ENCODE data around the gene IPCEF1.
"Not testable (repeated sequence)": the region's sequence is repeated elsewhere in the genome, so short reads cannot be mapped to it uniquely, and the experiment has no call there.

The IPCEF1 gene

GRCh38 chr6:154219250-154219649 lies 137.4 kb downstream of the IPCEF1 start:
- no peak for DNase-seq (ENCODE audit: low read depth, low spot score)

- no peak for DNase-seq (ENCODE audit: low read depth, low spot score)
These were observed 137.8 kb downstream of the IPCEF1 start for GRCh38 chr6:154218787-154219186.

DNA sequence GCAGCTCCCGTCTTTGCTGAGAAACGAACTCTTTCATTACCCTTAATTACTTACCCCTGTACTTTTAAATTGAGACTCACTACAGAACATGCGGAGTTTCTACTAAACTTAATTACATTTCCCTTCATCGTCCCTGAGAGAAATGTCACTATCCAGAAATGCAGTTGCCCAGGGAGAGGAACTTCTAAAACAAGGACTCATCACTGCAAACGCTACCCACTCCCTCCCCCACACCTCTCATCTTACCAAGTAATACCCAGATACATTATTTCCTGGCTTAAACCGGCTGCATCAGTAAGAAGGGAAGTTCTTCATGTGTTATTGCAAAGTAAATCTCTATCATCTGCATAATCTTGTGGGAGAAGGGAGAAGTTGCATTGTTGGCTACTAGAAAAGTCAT lies 138.3 kb downstream of the IPCEF1 start:
- DNase-seq (ENCODE audit: low read depth, low spot score), result no peak

GRCh38 chr6:154213782-154214181 lies 142.8 kb downstream of the IPCEF1 start:
- DNase-seq (ENCODE audit: low read depth, low spot score), result no peak

- DNase-seq (ENCODE audit: low read depth, low spot score), result no peak
These were observed 145.9 kb downstream of the IPCEF1 start for GRCh38 chr6:154210678-154211077.

- no peak for DNase-seq (ENCODE audit: low read depth, low spot score)
These were observed 147.0 kb downstream of the IPCEF1 start for GRCh38 chr6:154209555-154209954.

DNA sequence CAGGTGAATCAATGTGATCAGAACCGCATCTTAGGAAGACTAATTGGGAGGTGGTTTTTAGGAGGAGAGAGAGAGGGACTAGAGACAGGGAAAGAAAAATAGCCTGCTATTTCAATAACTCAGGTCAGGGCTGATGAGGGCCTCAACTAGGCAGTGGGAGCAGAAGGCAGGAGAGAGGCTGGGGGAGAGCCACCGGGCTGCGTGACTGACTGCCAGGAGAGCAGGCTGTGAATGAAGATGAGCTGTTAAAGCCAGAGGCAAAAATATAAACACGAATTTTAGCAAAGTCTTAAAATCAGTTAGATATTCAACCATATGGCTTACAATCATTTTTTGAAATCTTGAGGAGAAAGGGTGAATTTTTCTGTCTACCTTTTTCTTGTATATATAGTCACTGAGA lies 149.6 kb downstream of the IPCEF1 start:
- DNase-seq (ENCODE audit: low read depth, low spot score), result no peak

DNA sequence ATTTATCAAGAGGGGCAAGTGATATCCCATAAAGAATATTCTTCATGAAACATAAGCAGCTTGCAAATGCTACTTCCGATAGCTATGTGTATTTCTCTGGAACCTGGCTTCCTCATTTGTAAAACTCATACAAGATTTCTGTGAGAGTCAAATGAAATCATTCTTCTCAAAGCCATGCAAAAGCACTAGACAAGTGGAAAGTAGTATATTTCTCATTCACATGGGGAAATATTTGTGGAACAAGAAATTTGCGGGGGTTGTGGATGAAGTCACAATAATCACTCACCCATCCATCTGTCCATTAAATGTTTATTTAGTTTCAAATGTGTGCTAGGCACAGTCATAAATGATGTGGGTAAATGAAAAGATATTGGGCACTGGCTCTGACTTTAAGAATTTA lies 150.5 kb downstream of the IPCEF1 start:
- DNase-seq (ENCODE audit: low read depth, low spot score), result no peak

DNA sequence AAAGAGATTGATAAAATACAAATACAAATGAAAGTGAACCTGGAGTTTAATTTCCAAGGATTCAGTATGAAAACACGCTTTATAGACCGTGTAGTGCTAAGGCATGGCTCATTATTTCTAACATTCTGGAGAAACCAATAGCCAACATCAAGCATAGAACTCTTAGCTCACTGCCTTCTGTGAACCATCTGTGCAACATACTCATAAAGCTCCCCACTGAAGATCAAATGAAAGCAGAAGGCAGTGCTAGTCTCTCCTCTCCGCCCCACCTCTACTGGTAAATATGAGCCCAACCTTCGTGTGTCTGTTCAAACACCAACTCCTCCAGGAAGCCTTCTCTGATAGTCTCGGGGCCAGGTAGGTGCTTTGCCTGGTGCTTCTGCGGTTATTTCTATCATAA lies 153.6 kb downstream of the IPCEF1 start:
- DNase-seq (ENCODE audit: low read depth, low spot score), result no peak

DNA sequence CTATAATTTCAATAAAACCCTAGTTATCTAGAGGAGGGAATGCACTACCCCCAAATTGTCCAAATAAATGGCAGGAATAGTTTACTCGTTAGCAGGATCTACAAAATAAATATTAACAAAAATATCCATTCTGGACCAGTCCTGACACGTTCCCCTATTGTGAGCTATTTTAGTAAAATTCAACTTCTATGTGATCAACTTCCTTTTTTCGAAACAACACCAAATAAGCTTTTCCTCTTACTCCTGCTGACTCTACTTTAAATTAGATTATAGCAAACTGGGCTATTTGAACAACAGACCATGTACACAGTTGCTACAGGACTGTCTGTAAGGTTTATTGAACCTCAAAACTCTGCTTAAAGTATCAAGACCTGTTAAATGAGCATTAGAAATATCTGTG lies 154.3 kb downstream of the IPCEF1 start:
- no peak for DNase-seq (ENCODE audit: low read depth, low spot score)

DNA sequence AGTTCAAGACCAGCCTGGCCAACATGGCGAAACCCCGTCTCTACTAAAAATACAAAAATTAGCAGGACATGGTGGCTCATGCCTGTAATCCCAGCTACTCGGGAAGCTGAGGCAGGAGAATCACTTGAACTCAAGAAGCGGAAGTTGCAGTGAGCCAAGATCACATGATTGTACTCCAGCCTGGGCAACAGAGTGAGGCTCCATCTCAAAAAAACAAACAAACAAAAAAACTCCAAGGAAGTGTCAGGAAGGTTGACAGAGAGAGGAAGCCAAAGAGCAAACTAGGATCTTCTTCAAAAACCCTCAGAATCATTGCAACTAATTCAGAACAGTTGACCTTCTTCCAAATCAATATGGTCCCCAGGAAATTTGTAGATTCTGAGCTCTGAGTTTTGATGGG lies 154.9 kb downstream of the IPCEF1 start:
- DNase-seq (ENCODE audit: low read depth, low spot score), result not testable (repeated sequence)

- no peak for DNase-seq (ENCODE audit: low read depth, low spot score)
These were observed 159.3 kb downstream of the IPCEF1 start for GRCh38 chr6:154197196-154197860.

DNA sequence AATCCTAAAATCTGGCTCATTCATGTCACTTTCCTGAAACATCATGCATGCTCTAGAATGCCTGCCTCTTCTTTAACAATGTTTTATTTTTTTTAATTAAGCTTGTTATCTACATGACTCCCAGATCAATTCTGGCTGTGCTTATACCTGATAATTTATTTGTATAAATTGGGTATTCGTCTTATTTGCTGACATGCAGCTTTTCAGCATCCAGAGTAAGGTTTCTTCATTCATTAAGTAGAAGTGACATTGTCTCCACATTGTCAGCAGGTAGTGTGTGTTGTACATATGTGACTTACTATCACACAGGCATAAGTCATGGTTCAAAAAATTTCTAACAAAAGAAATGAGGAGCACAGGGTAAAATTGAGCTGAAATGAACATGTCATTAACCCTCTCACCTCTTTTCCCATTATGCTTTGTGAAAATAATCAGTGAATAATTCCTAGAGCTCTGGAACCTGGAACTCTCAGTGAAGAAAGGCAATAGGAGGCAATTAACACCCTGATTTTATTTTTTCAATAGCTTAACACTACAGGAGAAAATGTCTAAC lies 160.2 kb downstream of the IPCEF1 start:
- DNase-seq (ENCODE audit: low read depth, low spot score), result no peak

DNA sequence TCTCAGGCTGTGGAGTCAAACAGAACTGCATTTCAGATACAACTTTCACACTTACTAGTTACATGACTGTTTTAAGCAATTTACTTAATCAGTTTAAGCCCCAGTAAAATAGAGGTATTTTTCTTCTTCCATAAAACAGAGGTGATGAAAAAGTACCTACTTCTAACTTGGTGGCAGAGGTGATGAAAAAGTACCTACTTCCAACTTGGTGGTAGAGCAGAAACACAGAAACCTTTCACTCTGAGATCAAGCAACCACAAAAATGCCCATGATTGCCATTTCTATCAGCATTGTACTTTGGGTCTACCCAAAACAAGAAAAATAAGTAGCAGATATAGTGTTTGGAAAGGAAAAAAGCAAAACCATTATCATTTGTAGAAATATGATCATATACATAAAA lies 168.9 kb downstream of the IPCEF1 start:
- DNase-seq (ENCODE audit: low read depth, low spot score), result no peak

GRCh38 chr6:154187203-154187602 lies 169.4 kb downstream of the IPCEF1 start:
- no peak for DNase-seq (ENCODE audit: low read depth, low spot score)

- DNase-seq (ENCODE audit: low read depth, low spot score), result no peak
These were observed 177.2 kb downstream of the IPCEF1 start for GRCh38 chr6:154179434-154179833.

- not testable (repeated sequence) for DNase-seq (ENCODE audit: low read depth, low spot score)
These were observed 184.2 kb downstream of the IPCEF1 start for GRCh38 chr6:154172393-154172792.

DNA sequence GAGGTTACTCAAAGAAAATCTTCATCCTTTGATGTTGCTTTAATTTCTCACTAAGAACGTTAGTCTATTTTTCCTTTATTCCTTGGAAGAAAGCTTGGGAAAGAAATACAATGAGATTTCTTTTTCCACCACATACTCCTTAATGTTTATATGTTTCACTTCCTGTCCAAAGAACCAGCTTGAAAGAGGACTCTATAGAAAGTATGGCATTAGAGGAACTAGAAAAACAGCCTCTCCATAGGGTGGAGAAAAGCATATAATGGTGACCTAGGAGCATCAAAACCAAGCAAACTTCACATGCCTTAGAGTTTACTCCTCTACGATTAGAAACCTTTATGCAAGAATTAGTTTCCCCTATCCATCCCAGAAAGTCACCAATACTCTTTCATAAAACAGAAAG lies 186.5 kb downstream of the IPCEF1 start:
- DNase-seq (ENCODE audit: low read depth, low spot score), result no peak

GRCh38 chr6:154169193-154169847 lies 187.3 kb downstream of the IPCEF1 start:
- no peak for DNase-seq (ENCODE audit: low read depth, low spot score)

DNA sequence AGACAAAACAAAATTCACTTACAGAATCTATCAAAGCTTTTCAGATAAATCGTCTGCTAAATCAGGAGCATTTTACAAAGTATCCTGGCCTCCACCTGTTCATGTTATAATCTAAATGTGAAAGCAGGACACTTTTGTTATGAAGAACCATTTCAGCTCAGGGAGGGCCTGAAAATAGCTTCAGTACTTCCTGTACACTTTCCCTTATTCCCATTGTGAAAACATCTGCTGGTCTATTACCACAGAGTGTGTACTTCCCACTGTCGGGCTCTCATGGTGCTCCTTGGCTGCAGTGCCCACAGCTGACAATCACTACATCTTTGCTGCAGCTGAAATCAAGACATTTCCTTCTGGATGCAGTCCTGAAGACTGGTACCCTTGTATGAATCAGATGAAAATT lies 189.5 kb downstream of the IPCEF1 start:
- DNase-seq (ENCODE audit: low read depth, low spot score), result no peak

DNA sequence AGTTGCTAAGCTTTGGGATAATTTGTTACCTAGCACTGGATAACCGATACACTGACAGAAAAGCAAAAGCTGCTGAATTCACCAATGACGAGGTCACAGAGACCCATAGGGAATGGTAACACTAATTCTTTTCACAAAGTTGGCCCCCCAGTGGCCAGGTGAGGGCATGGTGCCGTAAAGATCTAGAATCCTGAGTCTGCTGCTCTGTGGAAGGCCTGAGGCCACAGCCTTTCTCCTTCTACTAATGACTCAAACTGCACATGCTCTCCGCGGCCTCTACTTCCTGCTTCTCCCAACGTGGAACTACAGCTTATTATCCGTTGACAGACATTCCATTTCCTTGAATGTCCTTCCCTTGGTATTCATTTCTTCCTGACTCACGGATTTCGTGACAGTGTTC lies 190.5 kb downstream of the IPCEF1 start:
- DNase-seq (ENCODE audit: low read depth, low spot score), result no peak

- DNase-seq (ENCODE audit: low read depth, low spot score), result no peak
These were observed 191.1 kb downstream of the IPCEF1 start for GRCh38 chr6:154165478-154165877.

DNA sequence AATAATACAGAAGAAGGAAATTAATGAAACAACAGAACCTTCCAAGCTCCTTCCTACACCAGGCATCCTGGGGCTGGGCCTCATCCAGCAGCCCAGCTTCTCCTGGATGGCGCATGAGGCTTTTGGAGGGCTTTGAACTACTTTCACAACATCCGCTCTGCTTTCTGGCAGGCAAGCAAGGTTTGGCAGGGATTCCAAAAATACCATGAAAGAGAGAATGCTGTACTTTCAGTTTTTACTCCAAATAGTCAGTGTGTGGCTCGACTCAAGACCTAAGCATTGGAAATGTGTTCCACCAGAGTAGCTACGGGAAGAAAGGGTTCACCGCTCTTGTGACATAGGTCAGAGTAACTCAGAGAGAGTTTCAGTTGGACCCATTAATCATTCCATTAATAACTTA lies 192.2 kb downstream of the IPCEF1 start:
- no peak for DNase-seq (ENCODE audit: low read depth, low spot score)

All from activated CD4-positive, CD25-positive, alpha-beta regulatory T cell treated with anti-CD3 and anti-CD28 coated beads, Interleukin-2, amount 50 U/mL, for 16 hours (primary cell).